GM08714 (cell line): ENCODE measurements around the gene MYCBP2.

Experiments
- H3K4me3 ChIP-seq: fragments of 200-500 bp; sonication (Bioruptor generic); 2 replicates; pipeline ENCODE4 v1.5.1; 2014; ENCODE audit warnings: mild to moderate bottlenecking, low read length, inconsistent platforms
- ZNF274 ChIP-seq: IDR thresholded peaks from 2 replicates; pipeline ENCODE4 v1.6.1; 2012; ENCODE audit warnings: mild to moderate bottlenecking, low read depth, low read length

The MYCBP2 gene

DNA sequence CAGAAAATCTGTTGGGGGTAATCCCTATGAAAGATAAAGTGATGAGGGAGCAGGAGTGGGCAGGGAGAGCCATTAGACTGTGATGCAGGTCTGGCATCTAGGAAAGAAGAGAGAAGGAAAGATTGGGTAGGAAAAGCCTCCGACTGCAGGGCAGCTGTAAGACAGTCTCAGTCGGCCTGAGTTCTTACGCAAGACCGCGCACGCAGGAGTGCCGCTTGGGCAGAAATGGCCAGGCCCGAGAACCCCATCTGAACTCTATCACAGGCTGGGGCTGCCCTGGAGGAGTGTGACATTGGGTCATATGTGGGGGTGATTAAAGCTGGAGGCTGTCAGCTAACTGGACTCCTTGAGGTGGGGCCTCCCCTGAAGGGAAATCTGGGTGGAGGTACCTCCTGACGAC, 286.1 kb downstream of the MYCBP2 start:
- no peak for TF ChIP-seq ZNF274
- H3K4me3 ChIP-seq: no peak overlapping the region

GRCh38 chr13:77040076-77040475, 286.8 kb downstream of the MYCBP2 start:
- no peak for TF ChIP-seq ZNF274
- H3K4me3 ChIP-seq: no peak overlapping the region

DNA sequence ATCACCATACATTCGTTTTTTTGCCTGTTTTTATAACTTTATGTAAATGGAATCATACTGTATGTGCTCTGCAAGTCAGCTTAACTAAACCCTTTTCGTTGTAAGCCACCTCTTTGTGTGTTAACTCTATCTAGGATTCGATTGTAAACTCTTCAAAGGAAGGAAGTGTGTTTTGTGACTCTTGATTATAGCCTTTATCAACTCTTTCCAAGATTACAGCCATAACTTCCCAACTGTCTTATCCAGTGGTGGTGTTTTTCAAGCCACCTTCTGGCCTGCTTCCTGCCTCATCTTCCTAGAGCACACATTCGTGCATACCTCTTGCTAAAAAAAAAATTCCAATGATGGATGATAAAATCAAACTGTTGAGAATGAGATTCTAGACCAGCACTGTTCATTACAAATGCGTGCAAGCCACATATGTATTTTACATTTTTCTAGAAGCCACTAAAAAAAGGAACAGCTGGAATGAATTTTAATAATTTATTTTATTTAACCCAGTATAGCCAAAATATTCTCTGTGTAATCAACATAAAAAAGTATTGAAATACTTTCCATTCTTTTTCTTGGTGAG, 287.9 kb downstream of the MYCBP2 start:
- no peak for TF ChIP-seq ZNF274
- no peak overlapping the region for H3K4me3 ChIP-seq

DNA sequence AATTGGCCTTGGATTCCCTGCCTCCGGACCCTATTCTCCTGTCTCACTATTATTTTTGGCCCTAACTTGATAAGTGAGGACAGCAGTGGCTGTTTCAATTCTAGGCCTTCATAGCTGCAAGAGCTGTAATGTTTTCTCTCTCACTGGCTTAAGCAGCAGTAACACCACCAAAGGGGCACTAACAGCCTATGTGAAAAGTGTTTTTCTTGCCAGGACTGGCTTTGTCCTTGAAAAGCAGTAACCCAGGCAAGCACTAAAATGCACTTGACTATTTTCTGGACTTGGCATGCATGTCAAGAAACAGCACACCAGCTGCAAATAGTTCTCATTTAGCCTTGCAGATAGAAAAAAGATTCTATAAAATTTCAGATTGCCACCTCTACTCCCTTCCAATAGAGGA, 290.6 kb downstream of the MYCBP2 start:
- no peak for TF ChIP-seq ZNF274
- no peak overlapping the region for H3K4me3 ChIP-seq

DNA sequence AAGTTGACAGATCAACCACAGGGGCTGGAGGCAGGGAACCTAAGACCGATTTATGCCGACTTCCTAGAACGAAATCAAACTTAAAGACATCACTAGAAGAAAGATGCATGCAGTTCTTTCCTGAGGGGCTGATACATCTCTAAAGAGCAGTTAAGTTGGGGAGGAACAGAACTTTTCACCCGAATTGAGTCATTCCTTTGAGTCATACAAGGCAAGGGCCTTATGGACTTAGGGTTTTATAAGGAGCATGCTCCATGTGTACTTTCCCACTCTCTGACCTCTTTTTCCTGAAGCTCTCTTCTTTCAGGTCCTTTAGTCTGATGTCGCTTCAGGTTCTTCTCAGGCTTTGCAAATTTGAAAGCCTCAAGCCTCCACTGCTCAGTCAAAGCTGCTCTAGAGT, 292.0 kb downstream of the MYCBP2 start:
- TF ChIP-seq ZNF274: no peak
- H3K4me3 ChIP-seq: no peak overlapping the region

GRCh38 chr13:77033717-77034302, 293.1 kb downstream of the MYCBP2 start:
- no peak for TF ChIP-seq ZNF274
- no peak overlapping the region for H3K4me3 ChIP-seq

- H3K4me3 ChIP-seq: no peak overlapping the region
- TF ChIP-seq ZNF274: no peak
Measured at GRCh38 chr13:77031656-77032243, 295.1 kb downstream of the MYCBP2 start.

- TF ChIP-seq ZNF274: no peak
- no peak overlapping the region for H3K4me3 ChIP-seq
Measured at GRCh38 chr13:77029436-77029835, 297.5 kb downstream of the MYCBP2 start.

GRCh38 chr13:77028202-77028601, 298.7 kb downstream of the MYCBP2 start:
- no peak for TF ChIP-seq ZNF274
- no peak overlapping the region for H3K4me3 ChIP-seq

- peak within 1 kb of the TSS; percentile 91 for H3K4me3 ChIP-seq
- no peak for TF ChIP-seq ZNF274
Measured at GRCh38 chr13:77026861-77027621, 299.9 kb downstream of the MYCBP2 start, which contains the start of gene FBXL3. Gene FBXL3, minus strand, starts transcription at chr13:77027159. Its CDS starts 5,299 bp downstream, at chr13:77021860.

GRCh38 chr13:77026255-77026860, 300.5 kb downstream of the MYCBP2 start:
- peak overlapping the region; percentile 91 for H3K4me3 ChIP-seq
- TF ChIP-seq ZNF274: no peak

DNA sequence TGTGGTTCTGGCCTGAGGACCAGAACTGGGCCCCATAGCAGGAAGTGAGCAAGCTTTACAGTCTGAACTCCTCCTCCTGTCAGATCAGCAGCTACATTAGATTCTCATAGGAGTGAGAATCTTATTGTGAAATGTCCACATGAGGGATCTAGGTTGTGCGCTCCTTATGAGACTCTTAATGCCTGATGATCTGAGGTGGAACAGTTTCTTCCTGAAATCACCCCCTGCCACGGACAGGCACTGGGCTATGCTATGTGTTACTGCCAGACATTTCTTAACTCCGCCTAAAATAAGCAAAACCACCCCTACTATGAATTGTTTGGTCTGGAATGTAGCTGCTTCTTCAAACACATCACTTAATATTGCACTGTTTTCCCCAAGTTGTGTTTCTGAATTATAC, 304.6 kb downstream of the MYCBP2 start:
- TF ChIP-seq ZNF274: no peak
- H3K4me3 ChIP-seq: no peak overlapping the region

GRCh38 chr13:77019756-77020155, 307.1 kb downstream of the MYCBP2 start:
- no peak overlapping the region for H3K4me3 ChIP-seq
- TF ChIP-seq ZNF274: no peak

DNA sequence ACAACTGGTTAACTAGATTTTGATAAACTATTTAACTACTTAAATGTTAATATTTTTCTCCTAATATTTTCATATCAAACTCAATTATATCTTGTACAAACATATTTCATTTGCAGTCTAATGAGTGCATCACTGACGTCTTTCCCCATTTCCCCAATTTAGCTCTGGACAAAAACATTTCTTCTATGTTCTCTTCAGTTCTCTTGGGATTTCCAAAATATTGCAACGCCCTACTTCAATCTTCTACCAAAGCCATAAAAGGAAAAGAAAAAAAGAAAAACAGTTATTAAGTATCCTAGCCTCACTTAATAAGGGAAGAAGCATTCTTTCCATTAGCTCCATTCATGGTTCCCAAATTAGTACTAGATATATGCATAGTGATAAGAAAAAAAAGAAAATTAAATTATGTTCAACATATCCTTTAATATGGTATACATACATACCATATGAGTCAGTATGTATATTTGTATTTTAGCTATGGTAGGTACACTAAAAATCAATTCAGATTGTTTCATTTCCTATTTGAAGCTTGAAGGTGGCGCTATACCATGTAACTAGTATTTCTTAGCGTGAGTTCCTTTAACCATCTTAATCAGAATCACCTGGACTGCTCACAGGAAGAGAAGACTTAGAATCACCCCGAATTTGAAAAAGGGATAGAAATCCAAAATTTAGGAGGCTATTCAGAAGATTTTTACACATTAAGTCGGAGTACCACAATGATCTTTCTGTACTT, 309.8 kb downstream of the MYCBP2 start:
- no peak for TF ChIP-seq ZNF274
- H3K4me3 ChIP-seq: no peak overlapping the region
